ENCODE measurements around the gene SIVA1. TPM values are rescaled to one million over a fixed set of nuclear protein-coding genes. Genes with fewer than 3 reads are reported as not detected.

The SIVA1 gene
- total RNA-seq, 1 experiment from 2014 or later = 128 TPM

DNA sequence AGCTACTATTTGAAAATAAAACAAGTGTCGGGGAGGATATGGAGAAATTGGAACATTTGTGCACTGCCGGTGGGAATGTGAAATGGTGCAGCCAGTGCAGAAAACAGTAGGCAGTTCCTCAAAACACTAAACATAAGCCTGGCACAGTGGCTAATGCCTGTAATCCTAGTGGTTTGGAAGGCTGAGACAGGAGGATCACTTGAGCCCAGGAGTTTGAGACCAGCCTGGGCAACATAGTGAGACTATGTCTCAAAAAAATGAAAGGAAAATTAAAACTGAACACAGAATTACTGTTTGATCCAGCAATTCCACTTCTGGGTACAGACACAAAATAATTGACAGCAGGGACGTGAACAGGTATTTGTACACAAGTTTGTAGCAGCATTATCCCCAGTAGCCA, 12.6 kb downstream of the SIVA1 start:
- ATAC-seq (no peak), DNase-seq (ENCODE audit: low spot score) (no peak)
- no peak overlapping the region; the same call in 1 of the 2 replicates for H3K4me3 Mint-ChIP-seq
- H3K36me3 Mint-ChIP-seq = peaks cover 16% of the 10 kb centered on the region
- H3K27ac Mint-ChIP-seq = no peak overlapping the region
- no peaks in the 10 kb centered on the region; the same call in 1 of the 2 replicates for H3K27me3 Mint-ChIP-seq (ENCODE audit: low read depth)
- TF ChIP-seq, protein P1, sequence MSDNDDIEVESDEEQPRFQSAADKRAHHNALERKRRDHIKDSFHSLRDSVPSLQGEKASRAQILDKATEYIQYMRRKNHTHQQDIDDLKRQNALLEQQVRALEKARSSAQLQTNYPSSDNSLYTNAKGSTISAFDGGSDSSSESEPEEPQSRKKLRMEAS (CRISPR knock-in tag; IDR thresholded peaks at IDR 0.05) = no peak
- no peak for TF ChIP-seq CBFB (CRISPR knock-in tag; IDR thresholded peaks at IDR 0.05; ENCODE audit: low read depth)
- TF ChIP-seq, protein P2, sequence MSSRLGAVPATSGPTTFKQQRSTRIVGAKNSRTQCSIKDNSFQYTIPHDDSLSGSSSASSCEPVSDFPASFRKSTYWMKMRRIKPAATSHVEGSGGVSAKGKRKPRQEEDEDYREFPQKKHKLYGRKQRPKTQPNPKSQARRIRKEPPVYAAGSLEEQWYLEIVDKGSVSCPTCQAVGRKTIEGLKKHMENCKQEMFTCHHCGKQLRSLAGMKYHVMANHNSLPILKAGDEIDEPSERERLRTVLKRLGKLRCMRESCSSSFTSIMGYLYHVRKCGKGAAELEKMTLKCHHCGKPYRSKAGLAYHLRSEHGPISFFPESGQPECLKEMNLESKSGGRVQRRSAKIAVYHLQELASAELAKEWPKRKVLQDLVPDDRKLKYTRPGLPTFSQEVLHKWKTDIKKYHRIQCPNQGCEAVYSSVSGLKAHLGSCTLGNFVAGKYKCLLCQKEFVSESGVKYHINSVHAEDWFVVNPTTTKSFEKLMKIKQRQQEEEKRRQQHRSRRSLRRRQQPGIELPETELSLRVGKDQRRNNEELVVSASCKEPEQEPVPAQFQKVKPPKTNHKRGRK (CRISPR knock-in tag; IDR thresholded peaks at IDR 0.05; ENCODE audit: borderline replicate concordance) = no peak
- no peak for TF ChIP-seq ZNF416 (CRISPR knock-in tag; IDR thresholded peaks at IDR 0.05)
- TF ChIP-seq, protein P3, sequence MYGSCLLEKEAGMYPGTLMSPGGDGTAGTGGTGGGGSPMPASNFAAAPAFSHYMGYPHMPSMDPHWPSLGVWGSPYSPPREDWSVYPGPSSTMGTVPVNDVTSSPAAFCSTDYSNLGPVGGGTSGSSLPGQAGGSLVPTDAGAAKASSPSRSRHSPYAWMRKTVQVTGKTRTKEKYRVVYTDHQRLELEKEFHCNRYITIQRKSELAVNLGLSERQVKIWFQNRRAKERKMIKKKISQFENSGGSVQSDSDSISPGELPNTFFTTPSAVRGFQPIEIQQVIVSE (CRISPR knock-in tag; IDR thresholded peaks at IDR 0.05; ENCODE audit: borderline replicate concordance) = no peak
- TF ChIP-seq NFATC4 (CRISPR knock-in tag; IDR thresholded peaks at IDR 0.05) = no peak
- TF ChIP-seq ESRRA (CRISPR knock-in tag; IDR thresholded peaks at IDR 0.05; ENCODE audit: borderline replicate concordance) = no peak
- TF ChIP-seq, protein P4, sequence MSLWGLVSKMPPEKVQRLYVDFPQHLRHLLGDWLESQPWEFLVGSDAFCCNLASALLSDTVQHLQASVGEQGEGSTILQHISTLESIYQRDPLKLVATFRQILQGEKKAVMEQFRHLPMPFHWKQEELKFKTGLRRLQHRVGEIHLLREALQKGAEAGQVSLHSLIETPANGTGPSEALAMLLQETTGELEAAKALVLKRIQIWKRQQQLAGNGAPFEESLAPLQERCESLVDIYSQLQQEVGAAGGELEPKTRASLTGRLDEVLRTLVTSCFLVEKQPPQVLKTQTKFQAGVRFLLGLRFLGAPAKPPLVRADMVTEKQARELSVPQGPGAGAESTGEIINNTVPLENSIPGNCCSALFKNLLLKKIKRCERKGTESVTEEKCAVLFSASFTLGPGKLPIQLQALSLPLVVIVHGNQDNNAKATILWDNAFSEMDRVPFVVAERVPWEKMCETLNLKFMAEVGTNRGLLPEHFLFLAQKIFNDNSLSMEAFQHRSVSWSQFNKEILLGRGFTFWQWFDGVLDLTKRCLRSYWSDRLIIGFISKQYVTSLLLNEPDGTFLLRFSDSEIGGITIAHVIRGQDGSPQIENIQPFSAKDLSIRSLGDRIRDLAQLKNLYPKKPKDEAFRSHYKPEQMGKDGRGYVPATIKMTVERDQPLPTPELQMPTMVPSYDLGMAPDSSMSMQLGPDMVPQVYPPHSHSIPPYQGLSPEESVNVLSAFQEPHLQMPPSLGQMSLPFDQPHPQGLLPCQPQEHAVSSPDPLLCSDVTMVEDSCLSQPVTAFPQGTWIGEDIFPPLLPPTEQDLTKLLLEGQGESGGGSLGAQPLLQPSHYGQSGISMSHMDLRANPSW (CRISPR knock-in tag; conservative IDR thresholded peaks at IDR 0.05; ENCODE audit: low read depth) = no peak
- TF ChIP-seq ZNF423 (CRISPR knock-in tag; IDR thresholded peaks at IDR 0.05) = no peak
- TF ChIP-seq, protein P5, sequence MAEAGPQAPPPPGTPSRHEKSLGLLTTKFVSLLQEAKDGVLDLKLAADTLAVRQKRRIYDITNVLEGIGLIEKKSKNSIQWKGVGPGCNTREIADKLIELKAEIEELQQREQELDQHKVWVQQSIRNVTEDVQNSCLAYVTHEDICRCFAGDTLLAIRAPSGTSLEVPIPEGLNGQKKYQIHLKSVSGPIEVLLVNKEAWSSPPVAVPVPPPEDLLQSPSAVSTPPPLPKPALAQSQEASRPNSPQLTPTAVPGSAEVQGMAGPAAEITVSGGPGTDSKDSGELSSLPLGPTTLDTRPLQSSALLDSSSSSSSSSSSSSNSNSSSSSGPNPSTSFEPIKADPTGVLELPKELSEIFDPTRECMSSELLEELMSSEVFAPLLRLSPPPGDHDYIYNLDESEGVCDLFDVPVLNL (CRISPR knock-in tag; IDR thresholded peaks at IDR 0.05; ENCODE audit: borderline replicate concordance, low read depth) = no peak
- POLR2A ChIA-PET = no interaction called here
- H3K9me3 Mint-ChIP-seq = peaks cover 11% of the 10 kb centered on the region
- CTCF ChIA-PET = interaction anchor here (2.3 kb wide), 1 partner anchor 12 kb away, joined by 8 read pairs; the partner anchor contains the start of gene SIVA1
- peaks cover 26% of the 10 kb centered on the region for H3K4me1 Mint-ChIP-seq

DNA sequence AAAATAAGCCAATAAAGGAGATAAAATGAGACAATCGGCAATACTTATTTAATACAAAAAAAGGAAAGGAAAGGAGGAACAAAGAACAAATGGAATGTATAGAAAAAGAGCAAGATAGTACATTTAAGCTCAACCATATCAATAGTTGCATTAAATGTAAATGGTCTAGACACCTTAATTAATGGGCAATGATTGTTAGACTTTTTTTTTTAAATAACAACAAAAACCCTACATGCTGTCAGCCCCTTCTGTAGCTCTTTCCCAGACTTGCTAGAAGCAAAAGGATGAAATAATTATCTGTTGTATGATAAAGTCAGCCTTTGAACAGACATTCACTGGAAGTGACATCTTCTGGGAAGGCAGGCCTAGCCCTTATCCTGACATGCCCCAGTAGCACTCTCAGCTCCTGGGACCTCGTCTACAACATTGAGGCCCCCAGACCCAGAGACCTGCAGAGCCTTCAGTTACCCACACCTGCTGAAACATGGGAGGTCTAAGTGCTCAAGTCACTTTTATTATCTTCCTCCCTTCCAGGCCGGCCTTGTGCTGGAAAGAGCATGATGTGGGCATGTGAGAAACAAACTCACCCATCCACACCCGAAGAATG, 13.4 kb downstream of the SIVA1 start:
- H3K36me3 Mint-ChIP-seq = peaks cover 23% of the 10 kb centered on the region
- H3K9me3 Mint-ChIP-seq = peaks cover 17% of the 10 kb centered on the region
- ChIA-PET POLR2A (no interaction called here), CTCF (interaction anchor here (1.2 to 2.3 kb wide), 2 partner anchors 13 to 60 kb away, joined by 7 to 8 read pairs; partner anchors contain the start of gene SIVA1)
- peak overlapping the region; percentile 31; the same call in 1 of the 2 replicates for H3K27ac Mint-ChIP-seq
- DNase-seq (ENCODE audit: low spot score) = no peak
- H3K27me3 Mint-ChIP-seq (ENCODE audit: low read depth) = no peaks in the 10 kb centered on the region; the same call in 1 of the 2 replicates
- H3K4me1 Mint-ChIP-seq = peaks cover 18% of the 10 kb centered on the region
- peak overlapping the region; percentile 50 for H3K4me3 Mint-ChIP-seq
- TF ChIP-seq CBFB (CRISPR knock-in tag; IDR thresholded peaks at IDR 0.05; ENCODE audit: low read depth) (no peak), TP53 (CRISPR knock-in tag; IDR thresholded peaks at IDR 0.05) (no peak), GRHL2 (CRISPR knock-in tag; IDR thresholded peaks at IDR 0.05; ENCODE audit: insufficient replicate concordance, severe bottlenecking) (no peak), CREM (CRISPR knock-in tag; IDR thresholded peaks at IDR 0.05) (no peak), FOXP1 (CRISPR knock-in tag; IDR thresholded peaks at IDR 0.05; ENCODE audit: borderline replicate concordance) (no peak)
- TF ChIP-seq, protein P6, sequence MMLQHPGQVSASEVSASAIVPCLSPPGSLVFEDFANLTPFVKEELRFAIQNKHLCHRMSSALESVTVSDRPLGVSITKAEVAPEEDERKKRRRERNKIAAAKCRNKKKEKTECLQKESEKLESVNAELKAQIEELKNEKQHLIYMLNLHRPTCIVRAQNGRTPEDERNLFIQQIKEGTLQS (CRISPR knock-in tag; conservative IDR thresholded peaks at IDR 0.05) = no peak
- no peak for ATAC-seq
